Subcutaneous adipose tissue (tissue), 4 donors: Measurements from ENCODE around the gene CAPN2. TPM values are rescaled to one million over a fixed set of nuclear protein-coding genes. Genes with fewer than 3 reads are reported as not detected.

Experiments
- CTCF ChIP-seq: fragments of 450-650 bp; IDR thresholded peaks from one replicate; pipeline ENCODE4 v1.5.1; 2016; ENCODE audit warnings: low read depth, mild to moderate bottlenecking, control low read depth, antibody characterized with exemption, moderate library complexity
- small RNA-seq: library from RNA; depleted of rRNA; stranded (forward); fragments of <200 nt; gene quantifications from one replicate; pipeline ENCODE3, GENCODE V24; 2016
- total RNA-seq, 4 donors: library from RNA; depleted of rRNA; stranded (reverse); fragments of >200 nt; gene quantifications; one replicate each; pipeline ENCODE4 v1.1.0, GENCODE V29; 2016

The CAPN2 gene
- total RNA-seq, 4 donors from 2014 or later, result 177 to 263 (median 207) TPM

- TF ChIP-seq CTCF, result no peak
Observed at GRCh38 chr1:223824712-223825111, 112.4 kb downstream of the CAPN2 start.

Small RNA genes lying within 50 kb of the gene (small RNA-seq; reads per million reads assigned to genes)
- not detected for gene RNU6-1248P

Other genes with a start within 250 kb of the CAPN2 start
- gene CAPN8, start 46.8 kb upstream of the CAPN2 start, total RNA-seq, result not detected
- gene TP53BP2, start 133.4 kb downstream of the CAPN2 start, total RNA-seq, result 10 to 100 TPM; 18.9 to 56.5 (median 34.7) TPM